GM12878 (cell line): ENCODE measurements around the gene NCS1. TPM values are rescaled to one million over a fixed set of nuclear protein-coding genes. Genes with fewer than 3 reads are reported as not detected.

Experiments
- ATAC-seq: fragments of 200-7000 bp; cut with Tn5 transposase; 3 replicates; pipeline ENCODE4 v1.9.1; 2020; ENCODE audit warnings: mild to moderate bottlenecking, moderate library complexity
- BruUV-seq: library from RNA; stranded (reverse); fragments of 400-500 nt; replicated peaks from 2 replicates; lab custom pipeline; 2021; lab: Mats Ljungman, UMichigan
- CTCF ChIA-PET: fragments of 300-600 bp; sonication (Branson Sonifier 250); formaldehyde crosslinking; extraction: SDS; loops from one replicate; lab custom pipeline; 2021; ENCODE audit warnings: inconsistent platforms; lab: Yijun Ruan, JAX
- POLR2A ChIA-PET: fragments of 350-600 bp; formaldehyde crosslinking; extraction: SDS; loops from one replicate; lab custom pipeline; 2021; ENCODE audit warnings: inconsistent platforms; lab: Charles Lee
- RAD21 ChIA-PET: fragments of 300-600 bp; sonication (Branson Sonifier 250); formaldehyde crosslinking; loops from one replicate; lab custom pipeline; 2023; ENCODE audit warnings: antibody characterized with exemption; ENCODE audit not compliant: unreplicated experiment; lab: Charles Lee
- SMC1A ChIA-PET: fragments of 300-600 bp; sonication (Branson Sonifier 250); formaldehyde crosslinking; loops from one replicate; lab custom pipeline; 2023; ENCODE audit not compliant: unreplicated experiment, uncharacterized antibody; lab: Charles Lee
- DNase-seq: peaks from one replicate; pipeline ENCODE4 v3.0.0-alpha.2; 2011; ENCODE audit warnings: low read depth, low spot score
- FAIRE-seq: peaks from 3 replicates; lab custom pipeline; 2011; peaks lifted over from hg19 to GRCh38; lab: Jason Lieb, UNC
- H2AFZ ChIP-seq: 2 replicates; pipeline ENCODE4 v1.6.0; 2011; ENCODE audit warnings: low read depth, low read length, control low read depth; ENCODE audit not compliant: control insufficient read depth
- H3K27ac ChIP-seq: 2 replicates; pipeline ENCODE4 v1.5.1; 2011; ENCODE audit warnings: control low read depth; ENCODE audit not compliant: control insufficient read depth, insufficient read depth
- H3K27me3 ChIP-seq, 2 experiments: replicated peaks in 1 of 2; 2 replicates each; pipeline versions ENCODE4 v1.6.0 to v1.6.1; 2011; ENCODE audit warnings: low read length in 1 of 2; ENCODE audit not compliant: control insufficient read depth in 2 of 2, insufficient read depth in 2 of 2
- H3K36me3 ChIP-seq, 2 experiments: 2 replicates each; pipeline ENCODE4 v1.5.1; 2011; ENCODE audit warnings: low read length in 1 of 2; ENCODE audit not compliant: control insufficient read depth in 2 of 2, insufficient read depth in 2 of 2
- H3K4me1 ChIP-seq: 2 replicates; pipeline ENCODE4 v1.6.1; 2011; ENCODE audit warnings: mild to moderate bottlenecking, low read length, moderate library complexity, mixed read lengths; ENCODE audit not compliant: control insufficient read depth, insufficient read depth
- H3K4me2 ChIP-seq: 2 replicates; pipeline ENCODE4 v1.6.0; 2011; ENCODE audit warnings: control low read depth; ENCODE audit not compliant: control insufficient read depth, insufficient read depth
- H3K4me3 ChIP-seq: fragments of 200-600 bp; sonication (generic); 2 replicates; pipeline ENCODE4 v1.5.1; 2016
- H3K79me2 ChIP-seq: 2 replicates; pipeline ENCODE4 v1.6.0; 2011; ENCODE audit warnings: low read length; ENCODE audit not compliant: control insufficient read depth, insufficient read depth
- H3K9ac ChIP-seq: 2 replicates; pipeline ENCODE4 v1.8.0; 2011; ENCODE audit warnings: low read length, control low read depth, mixed read lengths; ENCODE audit not compliant: control insufficient read depth, insufficient read depth
- H3K9me3 ChIP-seq: replicated peaks from 3 replicates; pipeline ENCODE4 v1.5.1; 2011; ENCODE audit warnings: mild to moderate bottlenecking, low read length; ENCODE audit not compliant: control insufficient read depth, insufficient read depth
- H4K20me1 ChIP-seq: 2 replicates; pipeline ENCODE4 v1.6.0; 2011; ENCODE audit not compliant: control insufficient read depth, insufficient read depth
- ELK1 ChIP-seq: IDR thresholded peaks from 2 replicates; pipeline ENCODE4 v1.6.1; 2012; ENCODE audit warnings: low read depth, low read length, improper control_type of control experiment
- IRF4 ChIP-seq: IDR thresholded peaks from 2 replicates; pipeline ENCODE4 v1.6.1; 2011; ENCODE audit warnings: low read depth, low read length
- NFXL1 ChIP-seq: fragments of 450-650 bp; IDR thresholded peaks from 2 replicates; pipeline ENCODE4 v1.6.1; 2017; ENCODE audit warnings: antibody characterized with exemption, mild to moderate bottlenecking, borderline replicate concordance
- NR2F1 ChIP-seq: fragments of 450-650 bp; conservative IDR thresholded peaks from 2 replicates; pipeline ENCODE4 v1.6.1; 2017; ENCODE audit warnings: mild to moderate bottlenecking
- RFX5 ChIP-seq: IDR thresholded peaks from 2 replicates; pipeline ENCODE4 v1.6.1; 2011; ENCODE audit warnings: low read depth, low read length, improper control_type of control experiment
- ZNF207 ChIP-seq: fragments of 450-650 bp; IDR thresholded peaks from 2 replicates; pipeline ENCODE4 v1.6.1; 2014; ENCODE audit warnings: antibody characterized with exemption, mild to moderate bottlenecking, borderline replicate concordance
- ZNF24 ChIP-seq: fragments of 450-650 bp; IDR thresholded peaks from 2 replicates; pipeline ENCODE4 v1.6.1; 2017; ENCODE audit warnings: antibody characterized with exemption, mild to moderate bottlenecking
- WGBS: methylation state at CpG from one replicate; pipeline ENCODE4 v1.1.6; 2016; ENCODE audit warnings: low lambda C conversion rate; ENCODE audit not compliant: insufficient replicate concordance, insufficient coverage; ENCODE audit errors: missing lambda C conversion rate; 5-methylcytosine and 5-hydroxymethylcytosine counted together
- in situ Hi-C: fragments of 300-500 bp; cut with MboI; formaldehyde crosslinking; loops from 9 replicates; pipeline ENCODE4 v1.14.3; 2018; ENCODE audit warnings: mixed read lengths
- intact Hi-C: fragments of 100-400 bp; cut with micrococcal nuclease; formaldehyde crosslinking; loops from one replicate; pipeline ENCODE4 v1.14.2; 2022; ENCODE audit not compliant: unreplicated experiment
- polyA plus RNA-seq, 11 experiments: library from polyadenylated mRNA; depleted of rRNA in 4 of 11; unstranded in 6 of 11; stranded (reverse) in 5 of 11; fragments of >200 nt; fragmentation: Nextera tagmentation in 4 of 11; fragmentation: Illumina TruSeq in 1 of 11; extraction: Ambion mirVana in 4 of 11; extraction: Trizol in 1 of 11; gene quantifications; 1 replicate in 1 of 11; 2 replicates in 10 of 11; pipeline versions ENCODE4 v1.2.1 to v1.2.3, GENCODE V29; 2011 to 2016; ENCODE audit warnings: inconsistent platforms in 2 of 11, missing spikeins in 2 of 11, low read depth in 1 of 11
- total RNA-seq, 4 experiments: library from RNA; depleted of rRNA in 3 of 4; stranded (reverse); fragments of >200 nt in 3 of 4; fragmentation: Illumina TruSeq in 1 of 4; extraction: Trizol in 1 of 4; gene quantifications; 2 replicates each; pipeline versions ENCODE4 v1.2.1 to v1.2.3, GENCODE V29; 2013 to 2021

NCS1 gene
- total and polyA plus RNA-seq, 10 of the 15 experiments (the other 5 are each of a cell fraction or from before 2014, with no cell fraction given): 0.04 to 0.22 (median 0.06) TPM; not detected in 4

GRCh38 chr9:130124085-130124860, 47.9 kb upstream of the NCS1 start:
- H3K27me3 ChIP-seq: no peaks in the 10 kb centered on the region
- no peak overlapping the region for H2AFZ ChIP-seq
- ChIA-PET POLR2A (interaction anchor here (0.5 to 0.8 kb wide), 3 partner anchors 233 to 1026 kb away, joined by 3 to 4 read pairs (median 3); no protein-coding TSS in a partner anchor), SMC1A (interaction anchor here (0.6 to 2.6 kb wide), 2 partner anchors 17 to 124 kb away, joined by 3 to 11 read pairs; no protein-coding TSS in a partner anchor)
- no TSS peak for BruUV-seq
- 72% methylated on average over 7 of the region's 7 CpGs for WGBS
- TF ChIP-seq NFXL1 (no peak), ELK1 (no peak), RFX5 (no peak), ZNF207 (no peak), IRF4 (no peak), ZNF24 (no peak), NR2F1 (no peak)
- TF ChIP-seq, all 136 proteins: peak for 0
- DNase-seq (no peak), FAIRE-seq (no peak), ATAC-seq (no peak)
- Histone ChIP-seq H3K9ac (no peak overlapping the region), H3K9me3 (no peaks in the 10 kb centered on the region), H4K20me1 (no peaks in the 10 kb centered on the region), H3K4me2 (no peak overlapping the region), H3K27ac (no peak overlapping the region), H3K79me2 (no peaks in the 10 kb centered on the region), H3K4me3 (no peak overlapping the region), H3K4me1 (peaks cover 24% of the 10 kb centered on the region), H3K36me3 (peaks cover 0 to 1% of the 10 kb centered on the region in 2 experiments; a peak in 3 of 4 replicates)
- ChIA-PET RAD21 (interaction anchor here (0.6 to 1.0 kb wide), 2 partner anchors 78 to 300 kb away, joined by 3 read pairs; partner anchors contain the start of gene TOR1A), CTCF (interaction anchor here (2.4 kb wide), 1 partner anchor 16 kb away, joined by 12 read pairs; no protein-coding TSS in a partner anchor)
- intact Hi-C loops (no loop called here), in situ Hi-C loops (no loop called here)
